PC-3 (cell line): ENCODE measurements around the gene PSAPL1. TPM values are rescaled to one million over a fixed set of nuclear protein-coding genes. Genes with fewer than 3 reads are reported as not detected.

Experiments
- ATAC-seq: fragments of 200-7000 bp; cut with Tn5 transposase; 2 replicates; pipeline ENCODE4 v1.9.1; 2020; ENCODE audit warnings: mild to moderate bottlenecking, moderate library complexity
- BruUV-seq: library from RNA; stranded (reverse); fragments of 400-500 nt; replicated peaks from 2 replicates; lab custom pipeline; 2021; lab: Mats Ljungman, UMichigan
- CTCF ChIA-PET: fragments of 300-600 bp; sonication (Branson Sonifier 250); formaldehyde crosslinking; loops from one replicate; lab custom pipeline; 2022; ENCODE audit warnings: antibody characterized with exemption; lab: Charles Lee
- POLR2A ChIA-PET: fragments of 300-600 bp; sonication (Branson Sonifier 250); formaldehyde crosslinking; loops from one replicate; lab custom pipeline; 2022; ENCODE audit warnings: antibody characterized with exemption; ENCODE audit not compliant: unreplicated experiment; lab: Charles Lee
- DNase-seq: peaks from one replicate; pipeline ENCODE4 v3.0.0-alpha.2; 2015
- H2AFZ ChIP-seq: fragments of 300-600 bp; sonication (generic); 2 replicates; pipeline ENCODE4 v1.6.0; 2016; ENCODE audit warnings: antibody characterized with exemption, low read length
- H3F3A ChIP-seq: fragments of 300-600 bp; sonication (generic); one replicate; pipeline ENCODE4 v1.6.0; 2017; ENCODE audit warnings: antibody characterized with exemption, low read length, control low read depth, mild to moderate bottlenecking; ENCODE audit not compliant: unreplicated experiment
- H3K27ac ChIP-seq: fragments of 300-600 bp; sonication (generic); 2 replicates; pipeline ENCODE4 v1.5.1; 2016; ENCODE audit warnings: mild to moderate bottlenecking, low read length
- H3K27me3 ChIP-seq: fragments of 300-600 bp; sonication (generic); 2 replicates; pipeline ENCODE4 v1.6.1; 2016; ENCODE audit warnings: low read length, mixed read lengths
- H3K36me3 ChIP-seq: fragments of 300-600 bp; sonication (generic); 2 replicates; pipeline ENCODE4 v1.6.1; 2016; ENCODE audit warnings: low read depth, mixed run types, low read length, mixed read lengths
- H3K4me1 ChIP-seq: fragments of 300-600 bp; sonication (generic); 2 replicates; pipeline ENCODE4 v1.5.1; 2016; ENCODE audit warnings: low read length; ENCODE audit not compliant: insufficient read depth
- H3K4me2 ChIP-seq: fragments of 300-600 bp; sonication (generic); 2 replicates; pipeline ENCODE4 v1.6.0; 2016; ENCODE audit warnings: low read length
- H3K4me3 ChIP-seq: fragments of 300-600 bp; sonication (generic); 2 replicates; pipeline ENCODE4 v1.5.1; 2016; ENCODE audit warnings: mild to moderate bottlenecking, low read length, mixed read lengths
- H3K79me2 ChIP-seq: fragments of 300-600 bp; sonication (generic); 2 replicates; pipeline ENCODE4 v1.6.1; 2017; ENCODE audit warnings: low read length, mixed read lengths
- H3K9ac ChIP-seq: fragments of 300-600 bp; sonication (generic); 2 replicates; pipeline ENCODE4 v1.6.0; 2016; ENCODE audit warnings: mild to moderate bottlenecking, low read length
- H3K9me2 ChIP-seq: fragments of 300-600 bp; sonication (generic); replicated peaks from 2 replicates; pipeline ENCODE4 v1.6.1; 2016; ENCODE audit warnings: mixed run types, low read length, mixed read lengths
- H3K9me3 ChIP-seq: fragments of 300-600 bp; sonication (generic); 2 replicates; pipeline ENCODE4 v1.6.1; 2016; ENCODE audit warnings: low read length, mixed read lengths
- H4K20me1 ChIP-seq: fragments of 300-600 bp; sonication (generic); 2 replicates; pipeline ENCODE4 v1.6.1; 2016; ENCODE audit warnings: low read length, mixed read lengths
- CTCF ChIP-seq: fragments of 300-600 bp; sonication (generic); conservative IDR thresholded peaks from 2 replicates; pipeline ENCODE4 v1.5.1; 2017; ENCODE audit warnings: antibody characterized with exemption, low read depth, mild to moderate bottlenecking, low read length
- EZH2 ChIP-seq: fragments of 300-600 bp; sonication (generic); IDR thresholded peaks from one replicate; pipeline ENCODE4 v1.6.1; 2017; ENCODE audit warnings: antibody characterized with exemption, mild to moderate bottlenecking, low read length; ENCODE audit not compliant: unreplicated experiment
- EZH2phosphoT487 ChIP-seq: fragments of 300-600 bp; sonication (generic); IDR thresholded peaks from 2 replicates; pipeline ENCODE4 v1.6.1; 2018; ENCODE audit warnings: mild to moderate bottlenecking, antibody characterized with exemption, low read length, borderline replicate concordance
- intact Hi-C: fragments of 100-400 bp; cut with micrococcal nuclease; formaldehyde crosslinking; loops from 2 replicates; pipeline ENCODE4 v1.9.0; 2023
- total RNA-seq: library from RNA; depleted of rRNA; stranded (reverse); fragments of >200 nt; gene quantifications from 2 replicates; pipeline ENCODE4 v1.2.3, GENCODE V29; 2014

Gene PSAPL1
- total RNA-seq, 1 experiment from 2014 or later: 0.15 TPM

- Histone ChIP-seq H3F3A (no peaks in the 10 kb centered on the region), H3K4me3 (no peak overlapping the region), H2AFZ (no peak overlapping the region), H3K36me3 (no peaks in the 10 kb centered on the region), H3K4me1 (peaks cover 15% of the 10 kb centered on the region; the same call in 1 of the 2 replicates), H3K79me2 (no peaks in the 10 kb centered on the region), H3K9ac (no peak overlapping the region), H4K20me1 (no peaks in the 10 kb centered on the region), H3K9me2 (no peaks in the 10 kb centered on the region), H3K27ac (no peak overlapping the region), H3K4me2 (no peak overlapping the region), H3K27me3 (no peaks in the 10 kb centered on the region), H3K9me3 (no peaks in the 10 kb centered on the region)
- intact Hi-C loops: no loop called here
- no peak for TF ChIP-seq EZH2phosphoT487
- TF ChIP-seq EZH2: no peak
- TF ChIP-seq CTCF: no peak
- ATAC-seq: no peak
- BruUV-seq: no TSS peak
- CTCF ChIA-PET: no interaction called here
- no peak for DNase-seq
- POLR2A ChIA-PET: no interaction called here
Measured at GRCh38 chr4:7434141-7434765, 477 bp downstream of the PSAPL1 start.

- intact Hi-C loops: no loop called here
- no peak overlapping the region for H3K4me3 ChIP-seq
- no peaks in the 10 kb centered on the region for H3F3A ChIP-seq
- ATAC-seq (no peak), DNase-seq (no peak)
- no peaks in the 10 kb centered on the region for H3K36me3 ChIP-seq
- H4K20me1 ChIP-seq: no peaks in the 10 kb centered on the region
- TF ChIP-seq EZH2phosphoT487 (no peak), CTCF (no peak), EZH2 (no peak)
- H3K9me3 ChIP-seq: no peaks in the 10 kb centered on the region
- BruUV-seq: no TSS peak
- no peak overlapping the region for H3K4me2 ChIP-seq
- no peak overlapping the region for H3K27ac ChIP-seq
- ChIA-PET CTCF (no interaction called here), POLR2A (no interaction called here)
- peaks cover 15% of the 10 kb centered on the region; the same call in 1 of the 2 replicates for H3K4me1 ChIP-seq
- no peaks in the 10 kb centered on the region for H3K79me2 ChIP-seq
- H3K9ac ChIP-seq: no peak overlapping the region
- no peaks in the 10 kb centered on the region for H3K9me2 ChIP-seq
- H2AFZ ChIP-seq: no peak overlapping the region
- H3K27me3 ChIP-seq: no peaks in the 10 kb centered on the region
Measured at GRCh38 chr4:7433376-7434140, 1.2 kb downstream of the PSAPL1 start.
